ENCODE data around the gene CDC25B. TPM values are rescaled to one million over a fixed set of nuclear protein-coding genes. Genes with fewer than 3 reads are reported as not detected.

The CDC25B gene
- total RNA-seq, 1 experiment from 2014 or later: 91.0 TPM

DNA sequence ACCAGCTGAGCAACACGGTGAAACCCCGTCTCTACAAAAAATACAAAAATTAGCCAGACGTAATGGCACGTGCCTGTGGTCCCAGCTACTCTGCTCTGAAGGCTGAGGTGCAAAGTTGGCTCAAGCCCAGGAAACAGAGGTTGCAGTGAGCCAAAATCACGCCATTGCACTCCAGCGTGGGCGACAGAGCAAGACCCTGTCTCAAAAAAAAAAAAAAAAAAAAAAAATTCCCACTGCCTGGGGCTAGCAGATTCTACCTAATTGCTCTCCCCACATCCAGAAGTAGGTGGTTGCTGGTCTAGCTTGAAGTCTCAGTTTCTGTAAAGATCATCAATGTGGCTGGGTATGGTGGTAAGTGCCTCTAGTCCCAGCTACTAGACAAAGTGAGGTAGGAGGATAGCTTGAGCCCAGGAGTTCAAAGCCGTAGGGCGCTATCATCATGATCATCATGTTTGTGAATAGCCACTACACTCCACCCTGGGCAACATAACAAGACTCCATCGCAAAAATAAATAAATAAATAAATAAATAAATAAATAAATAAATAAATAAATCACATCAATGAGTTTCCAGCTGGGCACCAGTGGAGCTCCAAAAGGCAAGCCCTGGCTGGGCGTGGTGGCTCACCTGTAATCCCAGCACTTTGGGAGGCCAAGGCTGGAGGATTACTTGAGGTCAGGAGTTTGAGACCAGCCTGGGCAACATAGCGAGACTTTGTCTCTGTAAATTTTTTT lies 17.9 kb downstream of the CDC25B start:
- H3K27me3 ChIP-seq (ENCODE audit: insufficient read depth, low read depth): no peaks in the 10 kb centered on the region
- no peaks in the 10 kb centered on the region for H3K9me3 ChIP-seq (ENCODE audit: insufficient read depth, low read depth)
- H4K20me1 ChIP-seq (ENCODE audit: insufficient read depth): no peaks in the 10 kb centered on the region
- no peak overlapping the region for H3K4me3 ChIP-seq
- intact Hi-C loops (cut with micrococcal nuclease; ENCODE audit: unreplicated experiment): no loop called here
- POLR2A ChIA-PET (ENCODE audit: unreplicated experiment): no interaction called here
- peaks cover 34% of the 10 kb centered on the region for H3K4me1 ChIP-seq (replicated peaks; ENCODE audit: insufficient read depth)
- CTCF ChIA-PET: interaction anchor here (0.6 kb wide), 1 partner anchor 27 kb away, joined by 9 read pairs; no protein-coding TSS in a partner anchor
- H3K4me2 ChIP-seq: no peak overlapping the region
- no TSS peak for BruUV-seq (replicated peaks)
- H3K36me3 ChIP-seq (ENCODE audit: low read depth): no peaks in the 10 kb centered on the region
- no peak overlapping the region for H3K27ac ChIP-seq
- peaks cover 30% of the 10 kb centered on the region for H3F3A ChIP-seq (ENCODE audit: insufficient read depth, low read depth)
- no peak for DNase-seq
- H2AFZ ChIP-seq: no peak overlapping the region
- H3K9me2 ChIP-seq (ENCODE audit: insufficient read depth): no peaks in the 10 kb centered on the region
- H3K79me2 ChIP-seq (ENCODE audit: low read depth): 0 out of 2 replicates have a peak, but pooled peaks cover 7% of the 10 kb centered on the region
- TF ChIP-seq, protein P1, sequence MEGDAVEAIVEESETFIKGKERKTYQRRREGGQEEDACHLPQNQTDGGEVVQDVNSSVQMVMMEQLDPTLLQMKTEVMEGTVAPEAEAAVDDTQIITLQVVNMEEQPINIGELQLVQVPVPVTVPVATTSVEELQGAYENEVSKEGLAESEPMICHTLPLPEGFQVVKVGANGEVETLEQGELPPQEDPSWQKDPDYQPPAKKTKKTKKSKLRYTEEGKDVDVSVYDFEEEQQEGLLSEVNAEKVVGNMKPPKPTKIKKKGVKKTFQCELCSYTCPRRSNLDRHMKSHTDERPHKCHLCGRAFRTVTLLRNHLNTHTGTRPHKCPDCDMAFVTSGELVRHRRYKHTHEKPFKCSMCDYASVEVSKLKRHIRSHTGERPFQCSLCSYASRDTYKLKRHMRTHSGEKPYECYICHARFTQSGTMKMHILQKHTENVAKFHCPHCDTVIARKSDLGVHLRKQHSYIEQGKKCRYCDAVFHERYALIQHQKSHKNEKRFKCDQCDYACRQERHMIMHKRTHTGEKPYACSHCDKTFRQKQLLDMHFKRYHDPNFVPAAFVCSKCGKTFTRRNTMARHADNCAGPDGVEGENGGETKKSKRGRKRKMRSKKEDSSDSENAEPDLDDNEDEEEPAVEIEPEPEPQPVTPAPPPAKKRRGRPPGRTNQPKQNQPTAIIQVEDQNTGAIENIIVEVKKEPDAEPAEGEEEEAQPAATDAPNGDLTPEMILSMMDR (conservative IDR thresholded peaks at IDR 0.05): no peak
- no peak for TF ChIP-seq EZH2 (IDR thresholded peaks at IDR 0.05; ENCODE audit: low read depth)

DNA sequence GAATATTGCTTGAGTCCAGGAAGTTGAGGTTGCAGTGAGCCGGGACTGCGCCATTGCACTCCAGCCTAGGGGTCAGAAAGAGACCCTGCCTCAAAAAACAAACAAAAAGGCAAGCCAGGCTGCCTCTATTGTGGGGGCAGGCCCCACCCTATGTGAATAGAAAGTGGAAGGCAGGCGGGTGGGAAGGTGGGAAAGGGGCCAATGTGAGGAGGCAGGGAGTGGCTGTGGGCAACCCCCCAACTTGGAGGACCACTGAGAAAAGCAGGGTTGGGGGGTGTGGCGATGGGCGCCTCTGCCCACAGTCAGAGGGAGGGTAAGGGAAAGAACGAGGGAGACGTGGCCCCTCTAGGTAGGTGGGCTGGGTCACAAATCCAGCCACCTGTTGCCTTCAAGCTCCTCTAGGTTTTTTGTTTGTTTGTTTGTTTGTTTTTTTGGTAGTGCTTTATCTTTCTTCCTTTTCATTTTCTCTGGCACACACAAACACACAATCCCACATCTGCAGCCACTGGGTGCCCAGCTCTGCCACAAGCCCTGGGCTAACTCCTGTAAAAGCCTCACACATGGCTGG lies 18.9 kb downstream of the CDC25B start:
- no peaks in the 10 kb centered on the region for H3K36me3 ChIP-seq (ENCODE audit: low read depth)
- no peaks in the 10 kb centered on the region for H3K9me3 ChIP-seq (ENCODE audit: insufficient read depth, low read depth)
- peaks cover 30% of the 10 kb centered on the region for H3F3A ChIP-seq (ENCODE audit: insufficient read depth, low read depth)
- ChIA-PET CTCF (interaction anchor here (0.6 kb wide), 1 partner anchor 28 kb away, joined by 9 read pairs; no protein-coding TSS in a partner anchor), POLR2A (ENCODE audit: unreplicated experiment) (interaction anchor here (0.7 kb wide), 1 partner anchor 344 kb away, joined by 3 read pairs; no protein-coding TSS in a partner anchor)
- 0 out of 2 replicates have a peak, but pooled peaks cover 5% of the 10 kb centered on the region for H3K79me2 ChIP-seq (ENCODE audit: low read depth)
- TF ChIP-seq EZH2 (IDR thresholded peaks at IDR 0.05; ENCODE audit: low read depth): no peak
- TF ChIP-seq, protein P1 (conservative IDR thresholded peaks at IDR 0.05): no peak
- H3K9me2 ChIP-seq (ENCODE audit: insufficient read depth): no peaks in the 10 kb centered on the region
- H3K27ac ChIP-seq: no peak overlapping the region
- H4K20me1 ChIP-seq (ENCODE audit: insufficient read depth): no peaks in the 10 kb centered on the region
- H3K4me2 ChIP-seq: no peak overlapping the region
- no peaks in the 10 kb centered on the region for H3K27me3 ChIP-seq (ENCODE audit: insufficient read depth, low read depth)
- H2AFZ ChIP-seq: no peak overlapping the region
- DNase-seq: no peak
- no TSS peak for BruUV-seq (replicated peaks)
- peaks cover 32% of the 10 kb centered on the region for H3K4me1 ChIP-seq (replicated peaks; ENCODE audit: insufficient read depth)
- H3K4me3 ChIP-seq: no peak overlapping the region
- intact Hi-C loops (cut with micrococcal nuclease; ENCODE audit: unreplicated experiment): no loop called here

DNA sequence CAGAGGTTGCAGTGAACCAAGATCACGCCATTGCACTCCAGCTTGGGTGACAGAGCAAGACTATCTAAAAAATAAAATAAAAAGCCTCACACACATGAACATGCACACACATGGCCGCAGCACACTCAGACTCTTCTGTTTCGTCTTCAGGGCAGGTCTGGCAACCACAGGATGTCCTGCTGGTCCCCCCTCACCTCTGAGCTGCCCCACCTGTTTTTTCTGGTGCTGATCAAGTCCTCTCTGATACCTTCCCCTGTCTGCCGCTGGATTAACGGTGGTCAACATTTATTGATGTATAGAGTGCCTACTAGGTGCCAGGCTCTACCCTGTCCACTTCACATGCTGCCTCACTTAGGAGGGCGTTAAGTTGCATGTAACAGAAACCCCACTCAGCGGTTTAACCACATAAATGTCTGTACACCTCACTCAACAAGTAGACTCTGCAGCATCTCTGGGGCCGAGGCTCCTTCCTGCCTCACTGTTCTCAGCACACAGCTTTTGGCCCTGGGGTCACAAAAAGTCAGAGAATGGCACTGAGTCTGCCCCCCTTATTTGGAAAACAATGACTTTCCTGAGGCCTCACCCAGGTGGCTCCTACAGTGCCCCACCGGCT lies 19.7 kb downstream of the CDC25B start:
- Histone ChIP-seq H2AFZ (no peak overlapping the region), H3K4me3 (no peak overlapping the region), H3K27ac (no peak overlapping the region), H3K4me1 (replicated peaks; ENCODE audit: insufficient read depth) (peaks cover 25% of the 10 kb centered on the region), H4K20me1 (ENCODE audit: insufficient read depth) (no peaks in the 10 kb centered on the region), H3K9me3 (ENCODE audit: insufficient read depth, low read depth) (no peaks in the 10 kb centered on the region), H3F3A (ENCODE audit: insufficient read depth, low read depth) (peaks cover 22% of the 10 kb centered on the region), H3K9me2 (ENCODE audit: insufficient read depth) (no peaks in the 10 kb centered on the region), H3K36me3 (ENCODE audit: low read depth) (no peaks in the 10 kb centered on the region), H3K79me2 (ENCODE audit: low read depth) (peaks cover under 1% of the 10 kb centered on the region; the same call in 1 of the 2 replicates), H3K4me2 (no peak overlapping the region), H3K27me3 (ENCODE audit: insufficient read depth, low read depth) (no peaks in the 10 kb centered on the region)
- intact Hi-C loops (cut with micrococcal nuclease; ENCODE audit: unreplicated experiment): no loop called here
- CTCF ChIA-PET: no interaction called here
- POLR2A ChIA-PET (ENCODE audit: unreplicated experiment): no interaction called here
- BruUV-seq (replicated peaks): no TSS peak
- DNase-seq: no peak
- TF ChIP-seq, protein P1 (conservative IDR thresholded peaks at IDR 0.05): no peak
- TF ChIP-seq EZH2 (IDR thresholded peaks at IDR 0.05; ENCODE audit: low read depth): no peak

All from PC-9 (cell line).